Uterus (tissue), 4 donors: ENCODE results near the gene FBXL13. TPM values are rescaled to one million over a fixed set of nuclear protein-coding genes. Genes with fewer than 3 reads are reported as not detected.

ENCODE experiments used
- DNase-seq, 2 donors: peaks; one replicate each; pipeline ENCODE4 v3.0.0-alpha.2; 2019 to 2020
- H3K27ac ChIP-seq, 2 donors: fragments of 200-600 bp; sonication (generic); 1 replicate in 1 of 2; 2 replicates in 1 of 2; pipeline ENCODE4 v1.5.1; 2016 to 2018
- H3K27me3 ChIP-seq, 2 donors: fragments of 200-600 bp; sonication (generic); one replicate each; pipeline ENCODE4 v1.5.1; 2018 to 2019; ENCODE audit warnings: control low read depth in 1 of 2
- H3K36me3 ChIP-seq, 2 donors: fragments of 200-600 bp; sonication (generic); one replicate each; pipeline ENCODE4 v1.5.1; 2019; ENCODE audit warnings: control low read depth in 1 of 2
- H3K4me1 ChIP-seq, 2 donors: fragments of 200-600 bp; sonication (generic); one replicate each; pipeline ENCODE4 v1.5.1; 2018 to 2019; ENCODE audit warnings: control low read depth in 1 of 2
- H3K4me3 ChIP-seq, 2 donors: fragments of 200-600 bp; sonication (generic); 1 replicate in 1 of 2; 2 replicates in 1 of 2; pipeline ENCODE4 v1.5.1; 2018 to 2019; ENCODE audit warnings: mild to moderate bottlenecking in 1 of 2
- H3K9me3 ChIP-seq, 2 donors: fragments of 200-600 bp; sonication (generic); one replicate each; pipeline ENCODE4 v1.5.1; 2019; ENCODE audit warnings: control low read depth in 1 of 2
- POLR2A ChIP-seq, 2 donors: fragments of 450-650 bp; IDR thresholded peaks; one replicate each; pipeline ENCODE4 v1.6.1; 2016; ENCODE audit warnings: antibody characterized with exemption in 2 of 2, mild to moderate bottlenecking in 1 of 2, moderate library complexity in 1 of 2
- intact Hi-C: fragments of 100-400 bp; cut with DNase I; formaldehyde crosslinking; loops from one replicate; pipeline ENCODE4 v1.15.1; 2023; ENCODE audit warnings: low total_unique reads
- total RNA-seq, 4 donors: library from RNA; depleted of rRNA in 3 of 4; stranded (reverse); fragments of >200 nt in 3 of 4; gene quantifications; one replicate each; pipeline versions ENCODE4 v1.1.0 to v1.2.4, GENCODE V29; 2014 to 2023
- TF ChIP-seq, protein P1 (sequence below), 4 experiments: fragments of 200-600 bp in 2 of 4; fragments of 450-650 bp in 2 of 4; sonication (generic) in 2 of 4; IDR thresholded peaks; one replicate each; pipeline ENCODE4 v1.5.1; 2016 to 2019; ENCODE audit warnings: antibody characterized with exemption in 4 of 4, mild to moderate bottlenecking in 2 of 4, moderate library complexity in 1 of 4
- donor health status: DM: yes; HTN: yes; CAD: no.

Gene FBXL13
- total RNA-seq, 4 donors from 2014 or later = 1.2 to 12.9 (median 5.5) TPM

DNA sequence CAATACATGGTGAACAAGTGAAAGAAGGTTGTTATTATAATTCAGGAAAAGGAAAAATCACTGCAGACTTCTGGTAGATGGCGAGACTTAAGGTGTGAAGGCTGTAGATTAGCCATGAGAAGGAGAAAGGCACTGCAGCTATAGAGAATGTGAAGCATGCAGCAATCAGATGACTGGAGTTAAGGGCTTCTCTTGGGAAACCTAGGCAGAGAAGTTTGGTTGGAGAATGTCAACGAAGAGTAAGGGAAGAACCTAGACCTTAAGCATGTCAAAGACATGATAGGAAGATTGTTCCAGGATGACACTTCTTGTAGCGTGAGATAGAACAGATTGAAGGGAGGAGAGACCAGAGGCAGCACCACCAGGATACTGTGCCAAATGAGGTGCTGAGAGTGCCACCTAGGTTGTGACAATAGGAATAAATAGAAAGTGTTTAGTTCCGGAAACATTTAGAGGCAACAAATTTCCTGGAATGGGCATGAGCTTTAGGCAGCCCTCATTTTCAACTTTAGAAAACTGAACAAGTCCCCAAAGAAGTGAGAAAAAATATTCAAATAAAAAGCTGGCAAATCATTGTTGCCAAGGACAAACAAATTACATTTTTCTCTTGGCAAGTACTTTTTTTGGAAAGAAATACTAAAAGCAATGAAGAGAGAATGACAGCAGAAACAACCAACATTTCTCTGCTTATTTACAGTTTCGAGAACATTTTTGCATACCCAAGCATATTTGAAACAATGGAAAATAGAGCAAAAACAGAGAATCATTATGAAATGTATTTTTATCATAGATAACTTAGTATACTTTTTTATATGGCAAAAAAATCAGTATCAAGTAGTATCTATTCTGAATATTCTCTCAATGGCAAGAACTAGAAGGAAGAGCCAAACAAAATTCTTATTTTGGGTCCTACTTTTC is 156.9 kb downstream of the FBXL13 start:
- H3K27me3 ChIP-seq = no peaks in the 10 kb centered on the region
- H3K4me3 ChIP-seq = no peak overlapping the region
- no peaks in the 10 kb centered on the region for H3K36me3 ChIP-seq
- DNase-seq = no peak
- no peak for TF ChIP-seq POLR2A (IDR thresholded peaks at IDR 0.05)
- TF ChIP-seq, protein P1, sequence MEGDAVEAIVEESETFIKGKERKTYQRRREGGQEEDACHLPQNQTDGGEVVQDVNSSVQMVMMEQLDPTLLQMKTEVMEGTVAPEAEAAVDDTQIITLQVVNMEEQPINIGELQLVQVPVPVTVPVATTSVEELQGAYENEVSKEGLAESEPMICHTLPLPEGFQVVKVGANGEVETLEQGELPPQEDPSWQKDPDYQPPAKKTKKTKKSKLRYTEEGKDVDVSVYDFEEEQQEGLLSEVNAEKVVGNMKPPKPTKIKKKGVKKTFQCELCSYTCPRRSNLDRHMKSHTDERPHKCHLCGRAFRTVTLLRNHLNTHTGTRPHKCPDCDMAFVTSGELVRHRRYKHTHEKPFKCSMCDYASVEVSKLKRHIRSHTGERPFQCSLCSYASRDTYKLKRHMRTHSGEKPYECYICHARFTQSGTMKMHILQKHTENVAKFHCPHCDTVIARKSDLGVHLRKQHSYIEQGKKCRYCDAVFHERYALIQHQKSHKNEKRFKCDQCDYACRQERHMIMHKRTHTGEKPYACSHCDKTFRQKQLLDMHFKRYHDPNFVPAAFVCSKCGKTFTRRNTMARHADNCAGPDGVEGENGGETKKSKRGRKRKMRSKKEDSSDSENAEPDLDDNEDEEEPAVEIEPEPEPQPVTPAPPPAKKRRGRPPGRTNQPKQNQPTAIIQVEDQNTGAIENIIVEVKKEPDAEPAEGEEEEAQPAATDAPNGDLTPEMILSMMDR (IDR thresholded peaks at IDR 0.05) = no peak
- H3K9me3 ChIP-seq = no peaks in the 10 kb centered on the region
- intact Hi-C loops = no loop called here
- H3K27ac ChIP-seq = no peak overlapping the region
- no peaks in the 10 kb centered on the region for H3K4me1 ChIP-seq

GRCh38 chr7:102916881-102917280 is 157.7 kb downstream of the FBXL13 start:
- no peak for DNase-seq
- H3K4me3 ChIP-seq = no peak overlapping the region
- peak overlapping the region in 1 of 2 donors; percentile 8 for H3K27ac ChIP-seq
- intact Hi-C loops = no loop called here
- no peaks in the 10 kb centered on the region for H3K36me3 ChIP-seq
- H3K9me3 ChIP-seq = no peaks in the 10 kb centered on the region
- TF ChIP-seq, protein P1 (IDR thresholded peaks at IDR 0.05) = no peak
- no peak for TF ChIP-seq POLR2A (IDR thresholded peaks at IDR 0.05)
- H3K4me1 ChIP-seq = no peaks in the 10 kb centered on the region
- no peaks in the 10 kb centered on the region for H3K27me3 ChIP-seq

- Histone ChIP-seq H3K36me3 (no peaks in the 10 kb centered on the region), H3K9me3 (no peaks in the 10 kb centered on the region), H3K27me3 (no peaks in the 10 kb centered on the region), H3K27ac (peak overlapping the region in 1 of 2 donors; percentile 8), H3K4me3 (no peak overlapping the region), H3K4me1 (no peaks in the 10 kb centered on the region)
- intact Hi-C loops = no loop called here
- TF ChIP-seq, protein P1 (IDR thresholded peaks at IDR 0.05) = no peak
- no peak for TF ChIP-seq POLR2A (IDR thresholded peaks at IDR 0.05)
- DNase-seq = no peak
Observed at GRCh38 chr7:102916426-102916825, 158.2 kb downstream of the FBXL13 start.

DNA sequence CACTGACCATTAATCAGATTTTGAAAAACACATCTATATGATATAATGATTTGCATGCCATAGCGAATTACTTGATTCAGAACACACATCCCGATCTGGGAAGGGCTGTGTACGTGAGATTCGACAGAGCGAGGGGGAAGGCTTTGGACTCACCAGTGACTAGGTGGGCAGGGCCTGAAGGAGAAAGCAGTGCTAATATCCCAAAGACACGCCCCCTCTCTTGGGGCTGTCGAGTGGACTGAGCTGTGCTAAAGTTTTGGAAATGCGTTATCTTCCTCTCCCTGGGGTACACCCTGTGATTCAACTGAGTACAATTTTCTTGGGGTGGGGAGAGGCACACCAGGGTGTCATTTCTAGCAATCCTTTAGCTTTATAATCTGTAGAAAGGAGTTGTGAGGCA is 160.0 kb downstream of the FBXL13 start:
- intact Hi-C loops = no loop called here
- Histone ChIP-seq H3K9me3 (no peaks in the 10 kb centered on the region), H3K4me1 (no peaks in the 10 kb centered on the region), H3K27ac (peak overlapping the region; percentile 28 to 75), H3K36me3 (no peaks in the 10 kb centered on the region), H3K4me3 (peak overlapping the region in 1 of 2 donors; percentile 36), H3K27me3 (no peaks in the 10 kb centered on the region)
- DNase-seq = peak; percentile 56 to 61
- TF ChIP-seq, protein P1 (IDR thresholded peaks at IDR 0.05) = no peak
- TF ChIP-seq POLR2A (IDR thresholded peaks at IDR 0.05) = peak in 1 of 2 donors; percentile 22

GRCh38 chr7:102913826-102914225 is 160.8 kb downstream of the FBXL13 start:
- TF ChIP-seq, protein P1 (IDR thresholded peaks at IDR 0.05) = no peak
- TF ChIP-seq POLR2A (IDR thresholded peaks at IDR 0.05) = no peak
- Histone ChIP-seq H3K27me3 (no peaks in the 10 kb centered on the region), H3K4me1 (no peaks in the 10 kb centered on the region), H3K27ac (peak overlapping the region; percentile 1 to 75), H3K9me3 (no peaks in the 10 kb centered on the region), H3K36me3 (no peaks in the 10 kb centered on the region), H3K4me3 (peak overlapping the region in 1 of 2 donors; percentile 36)
- intact Hi-C loops = no loop called here
- DNase-seq = no peak
